HepG2 (cell line): Measurements from ENCODE around the gene MCF2L. TPM values are rescaled to one million over a fixed set of nuclear protein-coding genes. Genes with fewer than 3 reads are reported as not detected.
A peak's percentile ranks its signal among the peaks of the same experiment; 100 is the strongest.

Experiments
- ARNT2 ChIP-seq: sonication (generic); formaldehyde crosslinking; IDR thresholded peaks from 2 replicates; pipeline ENCODE4 v1.8.0; 2022; ENCODE audit warnings: mild to moderate bottlenecking, low read depth, missing genetic modification reagents, moderate library complexity
- CHD2 ChIP-seq: IDR thresholded peaks from 2 replicates; pipeline ENCODE4 v1.6.1; 2011; ENCODE audit warnings: low read depth, low read length, improper control_type of control experiment
- DPF2 ChIP-seq: sonication (generic); formaldehyde crosslinking; IDR thresholded peaks from 2 replicates; pipeline ENCODE4 v1.4.0; 2020; ENCODE audit warnings: mild to moderate bottlenecking, low read depth, missing genetic modification reagents, borderline replicate concordance
- HIVEP1 ChIP-seq: sonication (generic); formaldehyde crosslinking; IDR thresholded peaks from 2 replicates; pipeline ENCODE4 v1.4.0; 2020; ENCODE audit warnings: mild to moderate bottlenecking, missing genetic modification reagents
- KMT2A ChIP-seq: sonication (generic); formaldehyde crosslinking; IDR thresholded peaks from 2 replicates; pipeline ENCODE4 v1.4.0; 2020; ENCODE audit warnings: missing genetic modification reagents
- NR2C2 ChIP-seq: sonication (generic); formaldehyde crosslinking; IDR thresholded peaks from 2 replicates; pipeline ENCODE4 v1.4.0; 2020; ENCODE audit warnings: missing genetic modification reagents, mild to moderate bottlenecking, moderate library complexity, borderline replicate concordance
- PHF21A ChIP-seq: sonication (generic); formaldehyde crosslinking; IDR thresholded peaks from 2 replicates; pipeline ENCODE4 v1.5.0; 2020; ENCODE audit warnings: mild to moderate bottlenecking, missing genetic modification reagents
- POLR2G ChIP-seq: fragments of 200-400 bp; formaldehyde crosslinking; IDR thresholded peaks from 2 replicates; pipeline ENCODE4 v1.6.1; 2018; ENCODE audit warnings: mild to moderate bottlenecking, low read depth, low read length, moderate library complexity
- SIN3A ChIP-seq: IDR thresholded peaks from 2 replicates; pipeline ENCODE4 v1.6.1; 2011; ENCODE audit warnings: low read depth, mild to moderate bottlenecking, control low read depth, low read length, borderline replicate concordance
- SRSF1 ChIP-seq: fragments of 200-400 bp; formaldehyde crosslinking; optimal IDR thresholded peaks from 2 replicates; pipeline ENCODE3; 2017; ENCODE audit warnings: mild to moderate bottlenecking, low read depth, low read length, moderate library complexity
- TEAD2 ChIP-seq: sonication (generic); formaldehyde crosslinking; IDR thresholded peaks from 2 replicates; pipeline ENCODE4 v1.9.0; 2021; ENCODE audit warnings: missing genetic modification reagents
- TGIF2 ChIP-seq: IDR thresholded peaks from 2 replicates; pipeline ENCODE4 v1.6.1; 2016; ENCODE audit warnings: control low read depth, missing compliant biosample characterization
- THAP11 ChIP-seq: IDR thresholded peaks from 2 replicates; pipeline ENCODE4 v1.6.1; 2016; ENCODE audit warnings: missing biosample characterization, missing genetic modification reagents
- YY1 ChIP-seq: IDR thresholded peaks from 2 replicates; pipeline ENCODE4 v1.6.1; 2011; ENCODE audit warnings: low read length, low read depth, moderate library complexity, mild to moderate bottlenecking; ENCODE audit not compliant: insufficient read depth, insufficient replicate concordance
- ZC3H13 ChIP-seq: sonication (generic); formaldehyde crosslinking; IDR thresholded peaks from 2 replicates; pipeline ENCODE4 v1.8.1; 2023; ENCODE audit warnings: mild to moderate bottlenecking, missing genetic modification reagents, moderate library complexity
- ZNF10 ChIP-seq: sonication (generic); formaldehyde crosslinking; IDR thresholded peaks from 2 replicates; pipeline ENCODE4 v1.4.0; 2020; ENCODE audit warnings: mild to moderate bottlenecking, low read depth, missing genetic modification reagents, borderline replicate concordance
- ZNF501 ChIP-seq: sonication (generic); formaldehyde crosslinking; IDR thresholded peaks from 2 replicates; pipeline ENCODE4 v1.5.1; 2020; ENCODE audit warnings: mild to moderate bottlenecking, moderate library complexity, missing genetic modification reagents
- ZNF652 ChIP-seq: IDR thresholded peaks from 2 replicates; pipeline ENCODE4 v1.6.1; 2016; ENCODE audit warnings: low read depth, borderline replicate concordance
- ZNF660 ChIP-seq: sonication (generic); formaldehyde crosslinking; IDR thresholded peaks from 2 replicates; pipeline ENCODE4 v1.5.1; 2020; ENCODE audit warnings: mild to moderate bottlenecking, low read depth, missing genetic modification reagents, borderline replicate concordance
- ZNF670 ChIP-seq: sonication (generic); formaldehyde crosslinking; IDR thresholded peaks from 2 replicates; pipeline ENCODE4 v1.8.0; 2022; ENCODE audit warnings: mild to moderate bottlenecking, missing genetic modification reagents, borderline replicate concordance
- ZNF850 ChIP-seq: sonication (generic); formaldehyde crosslinking; conservative IDR thresholded peaks from 2 replicates; pipeline ENCODE4 v1.9.0; 2021; ENCODE audit warnings: mild to moderate bottlenecking, missing genetic modification reagents
- polyA plus RNA-seq, 8 experiments: library from polyadenylated mRNA; depleted of rRNA in 3 of 8; stranded (reverse) in 7 of 8; unstranded in 1 of 8; fragments of >200 nt; fragmentation: Illumina TruSeq in 4 of 8; extraction: Trizol in 4 of 8; gene quantifications; 2 replicates each; pipeline versions ENCODE4 v1.2.1 to v1.2.3, GENCODE V29; 2011 to 2016; ENCODE audit warnings: low read depth in 4 of 8, missing spikeins in 1 of 8, mixed read lengths in 1 of 8; ENCODE audit not compliant: insufficient read depth in 1 of 8
- total RNA-seq, 5 experiments: library from RNA; depleted of rRNA; stranded (reverse); fragments of >200 nt; fragmentation: Illumina TruSeq; extraction: Trizol; gene quantifications; 2 replicates each; pipeline ENCODE4 v1.2.3, GENCODE V29; 2016; ENCODE audit warnings: low read depth in 1 of 5
- TF ChIP-seq, protein P1 (sequence below): sonication (generic); formaldehyde crosslinking; IDR thresholded peaks from 2 replicates; pipeline ENCODE4 v1.5.1; 2020; ENCODE audit warnings: mild to moderate bottlenecking, moderate library complexity, missing genetic modification reagents
- TF ChIP-seq, protein P2 (sequence below): sonication (generic); formaldehyde crosslinking; IDR thresholded peaks from 2 replicates; pipeline ENCODE4 v1.5.1; 2020; ENCODE audit warnings: missing genetic modification reagents, mild to moderate bottlenecking, borderline replicate concordance
- TF ChIP-seq, protein P3 (sequence below): IDR thresholded peaks from 2 replicates; pipeline ENCODE4 v1.6.1; 2018; ENCODE audit warnings: missing genetic modification reagents, mild to moderate bottlenecking, missing compliant biosample characterization

The MCF2L gene
- total and polyA plus RNA-seq, 2 of the 13 experiments (the other 11 are each of a cell fraction or from before 2014, with no cell fraction given): 19.4 to 28.4 TPM

DNA sequence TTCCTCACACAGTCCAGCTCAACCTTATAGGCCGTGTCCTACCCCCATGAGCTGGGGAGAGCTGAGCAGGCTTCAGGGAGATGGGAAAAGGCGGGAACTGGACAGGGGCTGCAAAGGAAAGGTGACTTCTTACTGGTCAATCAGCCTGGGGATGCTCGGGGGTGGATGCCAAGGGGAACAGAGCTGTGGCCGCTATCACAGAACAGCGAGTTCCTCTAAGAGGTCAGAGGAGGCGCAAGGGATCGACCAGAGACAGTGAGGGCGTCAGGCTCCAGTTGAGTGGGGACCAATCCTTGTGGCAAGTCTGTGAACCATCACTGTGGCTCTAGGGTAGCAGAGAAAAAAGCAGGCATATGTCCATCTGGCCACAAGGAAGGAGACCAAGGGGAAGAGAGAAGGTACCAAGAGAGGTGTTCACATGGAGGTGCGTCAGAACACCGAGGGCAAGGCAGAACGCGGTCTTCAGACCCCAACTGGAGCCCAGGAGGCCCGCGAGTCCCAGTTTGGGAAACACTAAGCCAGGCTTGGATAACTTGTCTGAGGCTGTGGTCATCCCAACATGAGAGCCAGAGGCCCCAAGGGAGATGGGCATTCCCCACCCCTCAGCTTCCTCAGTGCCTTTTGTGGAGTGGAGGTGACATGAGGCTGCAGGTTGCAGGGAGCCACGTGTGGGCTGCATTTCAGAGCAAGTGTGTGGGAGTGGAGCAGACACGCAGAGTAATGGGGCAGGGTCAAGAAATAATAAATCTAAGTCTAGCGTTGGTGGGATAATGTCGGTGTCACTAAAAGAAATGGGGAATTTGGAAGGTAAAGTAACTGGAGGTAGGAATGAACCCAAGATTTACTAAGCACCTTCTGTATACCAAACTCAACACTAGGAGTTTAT, 157.5 kb downstream of the MCF2L start (continued):
- TF ChIP-seq, protein P1, sequence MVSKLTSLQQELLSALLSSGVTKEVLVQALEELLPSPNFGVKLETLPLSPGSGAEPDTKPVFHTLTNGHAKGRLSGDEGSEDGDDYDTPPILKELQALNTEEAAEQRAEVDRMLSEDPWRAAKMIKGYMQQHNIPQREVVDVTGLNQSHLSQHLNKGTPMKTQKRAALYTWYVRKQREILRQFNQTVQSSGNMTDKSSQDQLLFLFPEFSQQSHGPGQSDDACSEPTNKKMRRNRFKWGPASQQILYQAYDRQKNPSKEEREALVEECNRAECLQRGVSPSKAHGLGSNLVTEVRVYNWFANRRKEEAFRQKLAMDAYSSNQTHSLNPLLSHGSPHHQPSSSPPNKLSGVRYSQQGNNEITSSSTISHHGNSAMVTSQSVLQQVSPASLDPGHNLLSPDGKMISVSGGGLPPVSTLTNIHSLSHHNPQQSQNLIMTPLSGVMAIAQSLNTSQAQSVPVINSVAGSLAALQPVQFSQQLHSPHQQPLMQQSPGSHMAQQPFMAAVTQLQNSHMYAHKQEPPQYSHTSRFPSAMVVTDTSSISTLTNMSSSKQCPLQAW (CRISPR knock-in tag): 0 out of 2 replicates have a peak, but pooled peaks have one; percentile 27
- no peak for TF ChIP-seq ZNF660 (CRISPR knock-in tag)
- TF ChIP-seq TEAD2 (CRISPR knock-in tag): no peak
- no peak for TF ChIP-seq ZNF652 (CRISPR knock-in tag)
- no peak for TF ChIP-seq NR2C2 (CRISPR knock-in tag)
- no peak for TF ChIP-seq DPF2 (CRISPR knock-in tag)
- TF ChIP-seq ZNF670: no peak
- TF ChIP-seq ZC3H13 (CRISPR knock-in tag): no peak; the same call in 1 of the 2 replicates
- TF ChIP-seq, protein P2, sequence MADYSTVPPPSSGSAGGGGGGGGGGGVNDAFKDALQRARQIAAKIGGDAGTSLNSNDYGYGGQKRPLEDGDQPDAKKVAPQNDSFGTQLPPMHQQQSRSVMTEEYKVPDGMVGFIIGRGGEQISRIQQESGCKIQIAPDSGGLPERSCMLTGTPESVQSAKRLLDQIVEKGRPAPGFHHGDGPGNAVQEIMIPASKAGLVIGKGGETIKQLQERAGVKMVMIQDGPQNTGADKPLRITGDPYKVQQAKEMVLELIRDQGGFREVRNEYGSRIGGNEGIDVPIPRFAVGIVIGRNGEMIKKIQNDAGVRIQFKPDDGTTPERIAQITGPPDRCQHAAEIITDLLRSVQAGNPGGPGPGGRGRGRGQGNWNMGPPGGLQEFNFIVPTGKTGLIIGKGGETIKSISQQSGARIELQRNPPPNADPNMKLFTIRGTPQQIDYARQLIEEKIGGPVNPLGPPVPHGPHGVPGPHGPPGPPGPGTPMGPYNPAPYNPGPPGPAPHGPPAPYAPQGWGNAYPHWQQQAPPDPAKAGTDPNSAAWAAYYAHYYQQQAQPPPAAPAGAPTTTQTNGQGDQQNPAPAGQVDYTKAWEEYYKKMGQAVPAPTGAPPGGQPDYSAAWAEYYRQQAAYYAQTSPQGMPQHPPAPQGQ (CRISPR knock-in tag): no peak
- no peak for TF ChIP-seq THAP11 (CRISPR knock-in tag)
- TF ChIP-seq PHF21A (CRISPR knock-in tag): no peak
- TF ChIP-seq ZNF501 (CRISPR knock-in tag): 0 out of 2 replicates have a peak, but pooled peaks have one; percentile 24
- TF ChIP-seq HIVEP1 (CRISPR knock-in tag): no peak
- TF ChIP-seq POLR2G: peak; percentile 48; the same call in 1 of the 2 replicates
- TF ChIP-seq ARNT2 (CRISPR knock-in tag): no peak
- no peak for TF ChIP-seq TGIF2
- TF ChIP-seq, protein P3, sequence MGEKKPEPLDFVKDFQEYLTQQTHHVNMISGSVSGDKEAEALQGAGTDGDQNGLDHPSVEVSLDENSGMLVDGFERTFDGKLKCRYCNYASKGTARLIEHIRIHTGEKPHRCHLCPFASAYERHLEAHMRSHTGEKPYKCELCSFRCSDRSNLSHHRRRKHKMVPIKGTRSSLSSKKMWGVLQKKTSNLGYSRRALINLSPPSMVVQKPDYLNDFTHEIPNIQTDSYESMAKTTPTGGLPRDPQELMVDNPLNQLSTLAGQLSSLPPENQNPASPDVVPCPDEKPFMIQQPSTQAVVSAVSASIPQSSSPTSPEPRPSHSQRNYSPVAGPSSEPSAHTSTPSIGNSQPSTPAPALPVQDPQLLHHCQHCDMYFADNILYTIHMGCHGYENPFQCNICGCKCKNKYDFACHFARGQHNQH (CRISPR knock-in tag): no peak
- no peak for TF ChIP-seq ZNF850 (CRISPR knock-in tag)
- no peak for TF ChIP-seq SRSF1
- TF ChIP-seq CHD2: no peak
- no peak for TF ChIP-seq ZNF10 (CRISPR knock-in tag)
- 0 out of 2 replicates have a peak, but pooled peaks have one; percentile 33 for TF ChIP-seq KMT2A (CRISPR knock-in tag)
- no peak for TF ChIP-seq YY1
- no peak for TF ChIP-seq SIN3A
